ACHN (cell line): ENCODE measurements around the gene TMEM187.
"Not testable (repeated sequence)": the region's sequence is repeated elsewhere in the genome, so short reads cannot be mapped to it uniquely, and the experiment has no call there.

ENCODE experiments used
- DNase-seq: peaks from one replicate; pipeline ENCODE4 v3.0.0-alpha.2; 2015
- in situ Hi-C: cut with HindIII; loops from 2 replicates; pipeline ENCODE4 v1.10.0; 2017; ENCODE audit warnings: low sequenced_read_pairs, low pct_ligation_motif_present, low pct_unique_long_range_greater_than_20kb

Gene TMEM187

DNA sequence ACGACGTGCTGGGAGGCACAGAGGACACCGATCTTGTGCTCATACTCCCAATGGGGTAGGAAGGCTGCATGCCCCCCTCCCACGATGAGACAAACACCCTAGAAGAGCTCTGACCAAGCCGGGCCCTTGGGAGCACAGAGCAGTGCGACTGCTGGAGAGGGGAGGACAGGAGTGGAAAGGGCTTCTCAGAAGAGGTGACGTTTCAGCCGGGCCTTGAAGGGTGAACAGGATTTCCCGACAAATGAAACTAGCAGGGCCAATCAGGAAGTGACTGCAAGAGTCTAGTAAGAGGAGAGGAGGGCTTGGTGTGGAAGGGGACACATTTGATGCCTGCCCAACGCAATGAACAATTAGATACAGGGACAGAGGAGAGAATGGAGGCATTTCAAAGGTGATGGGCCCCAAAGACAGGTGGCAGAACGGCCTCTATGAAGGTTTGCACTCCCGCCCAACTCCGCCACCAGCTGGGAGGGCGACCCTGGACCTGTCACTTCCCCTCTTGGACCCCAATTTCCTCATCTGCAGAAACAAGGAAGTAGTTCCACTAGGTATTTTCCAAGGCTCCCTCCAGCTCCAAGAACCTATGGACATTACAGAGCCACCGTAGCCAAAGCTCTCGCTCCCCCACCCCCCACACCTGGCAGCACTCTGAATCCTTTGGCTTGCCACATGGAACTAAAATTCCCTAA is 4.9 kb upstream of the TMEM187 start:
- DNase-seq, result no peak

DNA sequence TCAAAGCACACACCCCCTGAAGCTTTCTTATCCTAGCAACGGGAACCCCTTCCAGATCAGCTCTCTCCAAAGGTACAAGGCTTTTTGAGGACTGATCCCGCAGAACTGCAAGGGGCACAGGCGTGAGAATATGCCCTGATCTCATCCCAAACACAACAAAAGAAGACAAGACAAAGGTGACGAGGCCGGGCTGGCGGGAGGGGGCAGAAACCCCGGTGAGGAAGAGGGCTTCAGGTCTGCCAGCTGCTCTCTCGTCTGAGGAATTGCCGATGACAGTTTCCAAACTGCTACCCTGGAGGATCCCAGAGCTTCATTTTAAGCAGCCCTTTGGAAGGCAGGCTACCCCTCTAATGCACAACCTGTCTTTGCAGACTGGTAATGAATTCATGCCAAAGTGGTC is 4.3 kb upstream of the TMEM187 start:
- in situ Hi-C loops, result no loop called here
- DNase-seq, result no peak

More for the DNA sequence above, 4.9 kb upstream of the TMEM187 start:
- in situ Hi-C loops, result no loop called here

DNA sequence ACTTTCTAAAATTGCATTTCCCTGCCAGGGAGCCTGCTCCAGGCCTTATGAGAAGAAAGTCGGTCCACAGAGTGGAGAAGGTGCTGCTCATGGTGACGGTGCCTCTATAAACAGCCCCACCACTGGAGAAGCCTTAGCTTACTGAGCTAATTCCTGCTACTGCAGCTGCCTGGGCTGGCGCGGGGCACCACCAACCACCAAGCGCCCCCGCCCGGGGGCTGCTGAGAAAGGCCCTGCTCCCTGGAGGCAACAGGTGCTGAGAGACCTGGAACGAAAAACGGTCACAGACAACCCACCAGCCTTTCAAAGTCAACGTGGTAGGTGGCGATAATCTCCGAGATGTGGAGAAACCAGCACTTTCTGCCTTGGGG is 3.8 kb upstream of the TMEM187 start:
- in situ Hi-C loops, result no loop called here
- no peak for DNase-seq

DNA sequence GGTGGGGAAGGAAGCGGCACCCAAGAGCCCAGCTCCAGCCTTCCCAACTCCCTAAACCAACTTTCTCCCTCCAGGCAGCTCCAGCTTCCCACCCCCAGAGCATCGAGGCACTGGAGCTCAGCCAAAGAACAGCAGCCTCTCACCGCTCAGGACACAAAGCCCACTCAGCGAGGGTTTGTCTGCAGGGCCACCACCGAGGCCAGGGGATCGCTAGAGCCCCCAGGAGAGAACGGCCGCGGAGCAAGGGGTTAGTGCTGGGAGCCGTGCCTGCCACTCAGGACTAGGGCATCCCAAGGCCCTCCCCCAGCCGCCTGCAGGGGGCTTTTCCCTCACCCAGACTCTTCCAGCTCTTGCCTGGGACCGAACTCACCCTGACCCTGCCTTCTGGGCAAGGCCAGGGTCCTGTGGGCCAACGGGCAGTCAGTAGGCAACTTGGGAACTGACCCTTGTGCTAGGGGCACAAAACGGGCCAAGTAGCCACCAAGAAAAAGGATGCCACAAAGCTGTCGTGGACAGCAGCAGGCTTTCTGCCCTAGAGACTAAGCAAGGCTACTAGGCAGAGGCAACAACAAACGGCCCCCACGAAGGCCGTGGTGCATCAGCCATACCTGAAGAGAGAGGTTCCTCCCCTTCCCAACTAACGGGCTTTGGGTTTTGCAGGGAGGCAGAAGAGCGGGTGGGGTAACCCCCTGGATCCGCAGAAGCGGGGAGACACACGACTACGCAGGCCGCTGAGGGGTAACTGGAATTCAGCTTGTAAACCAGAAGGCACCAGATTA is 3.2 kb upstream of the TMEM187 start:
- DNase-seq, result no peak
- in situ Hi-C loops, result no loop called here

DNA sequence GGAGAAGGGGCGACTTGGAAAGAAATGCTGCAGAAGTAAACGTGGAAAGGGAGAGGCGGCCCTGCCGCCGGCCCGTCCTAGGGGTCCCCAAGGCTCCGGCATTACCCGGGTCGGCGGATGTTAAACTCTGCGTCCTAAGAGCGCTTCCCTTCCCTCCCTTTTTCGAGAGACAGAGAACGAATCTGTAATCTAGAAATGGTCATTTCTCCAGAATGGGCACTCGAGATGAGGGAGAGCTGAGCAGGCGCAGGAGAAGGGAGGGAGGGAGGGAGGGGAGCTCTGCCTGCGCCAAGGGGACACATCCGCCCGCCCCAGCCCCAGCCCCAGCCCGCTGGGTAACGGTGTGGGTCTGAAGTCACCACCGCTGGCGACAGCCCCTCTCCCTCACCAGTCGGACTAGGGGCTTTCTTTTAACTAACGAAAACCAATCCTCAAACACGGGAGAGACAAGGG is 2.6 kb upstream of the TMEM187 start:
- DNase-seq, result no peak
- in situ Hi-C loops, result no loop called here

DNA sequence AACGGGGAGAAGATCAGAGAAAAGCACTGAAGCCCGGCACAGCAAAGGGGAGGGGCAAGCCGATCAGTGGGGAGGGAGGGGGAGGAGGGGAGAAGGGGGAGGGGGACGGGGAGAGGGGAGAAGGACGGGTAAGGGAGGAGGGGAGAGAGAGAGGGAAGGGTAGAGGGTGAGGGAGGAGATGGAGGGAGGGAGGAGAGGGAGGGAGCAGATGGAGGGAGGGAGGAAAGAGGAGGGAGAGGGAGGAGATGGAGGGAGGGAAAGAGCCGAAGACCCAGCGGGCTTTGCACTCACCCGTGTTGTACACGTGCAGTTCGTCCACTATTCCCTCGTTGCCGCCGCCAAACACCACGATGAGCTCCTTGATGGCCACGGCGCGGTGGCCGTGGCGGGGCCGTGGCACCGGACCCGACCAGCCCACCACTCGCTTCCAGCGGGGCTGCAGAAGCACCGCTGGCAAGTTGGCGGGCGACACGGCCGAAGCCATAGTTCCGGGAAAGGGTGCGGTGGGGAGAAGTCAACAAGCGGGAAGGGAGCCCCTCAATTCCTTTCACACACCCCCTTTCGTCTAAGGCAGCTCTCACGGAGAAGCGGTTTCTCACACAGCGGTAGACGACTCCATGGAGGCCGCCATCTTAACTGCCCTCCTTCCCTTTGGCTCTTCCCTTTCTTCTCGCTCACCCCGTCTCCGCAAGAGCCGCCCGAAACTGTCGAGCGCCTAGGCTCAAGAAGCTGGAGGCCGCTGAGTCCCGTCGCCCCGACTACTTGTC is 2.0 kb upstream of the TMEM187 start:
- peak; percentile 31 for DNase-seq
- in situ Hi-C loops, result no loop called here

DNA sequence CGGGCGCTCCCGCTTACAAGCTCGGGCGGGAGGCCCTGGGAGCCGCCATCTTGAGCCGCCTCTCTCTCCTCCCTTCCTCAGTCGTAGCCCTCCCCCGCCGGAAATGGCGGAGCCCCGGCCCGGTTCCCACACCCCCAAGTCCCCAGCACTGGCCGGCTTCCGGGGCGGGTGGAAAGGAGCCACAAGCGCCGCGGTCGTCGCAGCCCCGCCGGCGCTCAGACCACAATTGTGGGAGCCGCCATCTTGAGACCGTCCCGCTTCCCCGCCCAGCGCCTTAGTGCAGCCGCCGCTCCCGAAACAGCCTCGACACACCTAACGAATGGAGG is 1.5 kb upstream of the TMEM187 start:
- in situ Hi-C loops, result no loop called here
- peak; percentile 76 for DNase-seq

DNA sequence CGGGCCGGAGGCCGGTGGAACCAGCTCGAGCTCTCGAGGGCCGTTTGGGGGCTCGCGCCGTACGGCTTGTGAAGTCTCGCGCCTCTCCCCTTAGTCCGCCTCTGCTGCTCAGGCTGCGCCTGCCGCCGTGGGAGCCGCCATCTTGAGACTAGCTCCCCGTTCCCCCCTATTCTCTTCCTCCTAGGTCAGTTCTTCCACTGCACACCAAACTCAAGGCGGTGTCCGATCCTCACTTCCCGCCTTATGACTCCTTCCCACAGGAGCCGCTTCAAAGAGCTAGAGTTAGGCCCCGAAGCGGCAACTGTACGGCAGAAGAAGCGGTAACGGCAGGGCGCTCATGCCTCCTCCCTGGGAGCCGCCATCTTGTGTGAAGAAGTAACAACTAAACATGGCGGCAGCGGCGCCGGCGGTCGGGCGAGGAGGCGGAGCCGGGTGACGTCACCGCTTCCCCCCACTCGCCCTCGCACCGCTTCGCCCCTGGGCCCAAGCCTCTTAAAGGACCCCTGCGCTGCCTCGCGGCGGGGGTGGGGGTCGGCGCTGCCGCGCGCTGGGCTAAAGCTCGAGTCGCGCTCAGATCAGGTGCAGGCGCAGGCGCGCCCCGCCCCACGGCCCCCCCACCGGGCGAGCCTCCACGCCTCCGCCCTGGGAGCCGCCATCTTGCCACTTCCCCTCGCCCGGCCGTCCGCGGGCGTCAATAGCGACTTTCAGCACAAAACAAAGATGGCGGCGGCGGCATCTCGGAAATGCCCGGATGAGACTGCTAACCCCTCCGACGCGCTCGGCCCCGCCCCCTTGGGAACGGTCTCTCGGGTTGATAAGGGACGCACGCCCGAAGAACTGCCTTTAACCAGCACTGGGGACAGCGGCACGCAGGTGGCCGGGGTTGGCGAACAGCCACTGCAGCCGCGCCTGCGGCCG is 845 bp upstream of the TMEM187 start, which contains the start of gene HCFC1:
Gene HCFC1 (minus strand): TSS at position 369 of the 918 bp plus-strand sequence. CDS start 978 bp downstream, outside the sequence.
- DNase-seq, result peak; percentile 76
- in situ Hi-C loops, result no loop called here

DNA sequence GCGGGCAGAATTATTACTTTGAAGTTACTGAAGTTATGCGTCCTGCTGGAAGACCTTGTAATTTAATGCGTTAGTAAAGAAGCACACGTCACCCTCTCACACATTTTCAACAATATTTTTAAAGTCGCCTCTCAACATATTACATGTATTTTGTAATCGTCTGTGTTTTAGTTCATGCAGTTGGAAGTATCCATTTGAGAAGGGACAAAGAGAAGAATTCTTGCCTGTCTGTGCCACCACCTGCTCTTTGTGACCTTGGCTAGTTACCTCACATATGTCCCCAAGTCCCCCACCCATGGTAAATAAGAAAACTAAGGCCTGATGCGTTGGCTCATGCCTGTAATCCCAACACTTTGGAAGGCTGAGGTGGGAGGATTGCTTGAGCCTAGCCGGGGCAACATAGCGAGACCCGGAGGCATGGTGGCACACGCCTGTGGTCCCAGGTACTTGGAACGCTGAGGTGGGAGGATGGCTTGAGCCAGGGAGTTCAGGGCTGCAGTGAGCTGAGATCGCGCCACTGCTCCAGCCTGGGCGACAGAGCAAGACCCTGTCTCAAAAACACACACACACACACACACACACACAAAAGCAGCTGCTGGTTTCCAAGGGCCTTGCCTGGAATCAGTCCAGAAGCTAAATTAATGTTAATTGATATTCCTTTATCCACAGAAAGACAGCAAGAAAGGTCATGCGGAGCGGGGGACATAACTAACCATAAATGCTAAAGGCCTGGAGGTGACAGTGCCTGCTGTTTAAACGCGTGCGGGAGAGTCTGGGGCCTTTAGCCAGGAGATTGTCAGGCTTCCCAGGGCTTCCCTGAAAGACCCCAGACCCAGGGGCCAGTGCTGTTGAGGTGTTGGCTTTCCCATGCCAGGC is 811 bp downstream of the TMEM187 start:
- DNase-seq, result peak; percentile 1
- in situ Hi-C loops, result no loop called here

DNA sequence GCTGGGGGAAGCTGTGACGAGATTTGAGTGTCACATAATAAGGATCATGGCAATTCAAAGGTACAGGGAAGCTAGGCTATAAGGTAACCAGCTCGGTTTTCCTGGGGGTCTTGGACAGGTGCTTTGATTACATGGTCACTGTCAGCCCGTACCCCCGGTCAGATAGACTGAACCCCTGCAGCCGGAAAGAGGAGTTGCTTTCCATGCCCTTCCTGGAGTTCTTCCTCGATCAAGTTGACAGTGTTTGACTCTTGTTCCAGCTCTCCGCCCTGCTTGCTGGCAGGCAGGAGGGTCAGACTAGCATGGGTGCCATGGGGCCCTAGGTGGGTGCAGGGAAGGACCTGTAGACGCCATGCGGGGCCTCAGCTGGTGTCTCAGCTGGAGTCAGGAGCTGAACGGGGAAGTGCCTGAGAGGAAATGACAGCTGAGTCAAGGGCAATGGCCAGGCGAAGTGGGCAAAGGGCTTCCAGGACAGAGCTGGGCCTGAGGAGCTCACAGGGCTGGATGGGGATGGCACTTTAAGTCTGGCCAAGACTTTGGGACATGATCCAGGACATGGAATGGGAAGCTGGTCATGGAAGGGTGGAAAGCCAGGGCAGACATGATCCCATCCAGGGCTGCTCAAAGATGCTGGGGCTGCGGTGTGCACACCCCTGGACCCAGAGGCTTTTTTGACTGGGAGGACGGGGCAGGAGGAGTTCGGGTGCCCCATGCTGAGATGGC is 1.6 kb downstream of the TMEM187 start:
- in situ Hi-C loops, result no loop called here
- DNase-seq, result no peak

DNA sequence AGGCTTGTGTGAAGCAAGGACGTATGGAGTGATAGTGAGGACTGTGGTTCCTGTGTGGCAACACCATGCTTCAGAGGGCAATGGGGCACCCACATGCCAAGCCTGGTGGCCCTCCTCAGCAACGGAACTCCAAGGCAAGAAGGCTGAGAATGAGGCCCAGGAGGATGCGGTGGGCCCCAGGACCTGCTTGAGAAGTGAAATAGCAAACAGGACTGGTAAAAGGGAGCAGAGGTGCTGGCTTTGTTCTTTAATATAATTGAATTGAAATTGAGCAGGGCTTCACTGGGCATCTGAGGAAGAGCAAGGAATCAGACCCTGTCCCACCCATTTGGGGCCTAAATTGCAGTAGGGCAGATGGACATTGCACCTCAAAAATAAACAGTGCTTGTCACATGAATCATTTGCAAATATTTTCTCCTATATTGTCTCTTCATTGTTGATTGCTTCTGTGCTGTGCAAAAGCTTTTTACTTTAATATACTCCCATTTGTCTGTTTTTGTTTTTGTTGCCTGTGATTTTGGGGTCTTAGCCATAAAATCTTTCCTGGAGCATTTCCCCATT is 2.3 kb downstream of the TMEM187 start:
- no peak for DNase-seq
- in situ Hi-C loops, result no loop called here

DNA sequence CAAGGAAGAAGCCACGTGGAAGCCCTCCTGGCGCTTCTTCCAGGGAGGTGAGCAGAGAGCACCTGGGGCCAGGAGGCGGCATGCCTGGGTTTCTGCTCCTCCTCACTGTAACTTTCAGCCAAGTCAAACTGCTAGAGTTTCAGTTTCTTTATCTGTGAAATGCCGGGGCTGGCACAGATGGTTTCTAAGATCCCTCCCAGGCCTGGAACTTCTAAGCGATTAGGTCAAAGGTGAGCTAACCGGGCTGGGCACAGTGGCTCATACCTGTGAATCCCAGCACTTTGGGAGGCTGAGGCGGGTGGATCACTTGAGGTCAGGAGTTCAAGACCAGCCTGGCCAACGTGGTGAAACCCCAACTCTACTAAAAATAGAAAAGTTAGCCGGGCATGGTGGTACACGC is 7.8 kb downstream of the TMEM187 start:
- DNase-seq, in situ Hi-C loops: not testable (repeated sequence)

DNA sequence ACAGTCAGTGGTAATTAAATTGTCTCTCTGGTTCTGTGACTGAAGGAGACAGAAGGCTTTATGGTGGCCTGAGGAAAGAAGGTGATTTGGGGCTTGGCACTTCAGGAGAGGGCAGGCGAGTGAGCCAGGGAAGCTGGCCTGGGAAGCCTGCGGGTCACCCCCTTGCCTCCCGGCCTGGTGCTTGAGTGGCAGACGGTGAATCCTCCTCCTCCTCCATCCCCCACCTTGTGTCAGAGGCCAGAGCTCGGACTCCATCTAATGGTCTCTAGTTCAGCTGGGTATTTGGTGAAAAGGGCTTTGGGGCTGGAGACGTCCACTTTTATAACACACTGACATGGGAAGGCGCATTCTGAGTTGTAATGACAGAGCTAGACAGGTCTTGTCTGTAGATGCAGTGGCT is 8.7 kb downstream of the TMEM187 start:
- no peak for DNase-seq
- in situ Hi-C loops, result no loop called here

DNA sequence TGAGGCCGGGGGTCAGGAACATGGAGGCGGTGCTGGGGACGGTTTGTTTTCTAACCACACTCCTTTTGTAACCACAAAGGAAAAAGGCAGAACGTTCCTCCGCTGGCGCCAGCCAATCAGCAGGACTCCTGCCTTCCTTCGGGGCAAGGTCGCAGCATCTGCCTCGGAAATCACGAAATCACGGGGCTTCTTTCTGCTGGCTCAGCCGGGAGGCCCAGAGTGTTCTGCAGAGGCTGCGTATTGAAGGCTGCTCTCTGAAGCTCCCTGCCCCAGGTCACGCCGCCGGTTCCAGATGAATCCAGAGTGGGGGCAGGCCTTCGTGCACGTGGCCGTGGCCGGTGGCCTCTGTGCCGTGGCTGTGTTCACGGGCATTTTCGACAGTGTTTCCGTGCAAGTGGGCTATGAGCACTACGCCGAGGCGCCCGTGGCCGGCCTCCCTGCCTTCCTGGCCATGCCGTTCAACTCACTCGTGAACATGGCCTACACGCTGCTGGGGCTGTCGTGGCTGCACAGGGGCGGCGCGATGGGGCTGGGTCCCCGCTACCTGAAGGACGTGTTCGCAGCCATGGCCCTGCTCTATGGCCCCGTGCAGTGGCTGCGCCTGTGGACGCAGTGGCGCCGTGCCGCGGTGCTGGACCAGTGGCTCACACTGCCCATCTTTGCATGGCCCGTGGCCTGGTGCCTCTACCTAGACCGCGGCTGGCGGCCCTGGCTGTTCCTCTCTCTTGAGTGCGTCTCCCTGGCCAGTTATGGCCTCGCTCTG is 9.4 kb downstream of the TMEM187 start:
- in situ Hi-C loops, result no loop called here
- DNase-seq, result no peak

DNA sequence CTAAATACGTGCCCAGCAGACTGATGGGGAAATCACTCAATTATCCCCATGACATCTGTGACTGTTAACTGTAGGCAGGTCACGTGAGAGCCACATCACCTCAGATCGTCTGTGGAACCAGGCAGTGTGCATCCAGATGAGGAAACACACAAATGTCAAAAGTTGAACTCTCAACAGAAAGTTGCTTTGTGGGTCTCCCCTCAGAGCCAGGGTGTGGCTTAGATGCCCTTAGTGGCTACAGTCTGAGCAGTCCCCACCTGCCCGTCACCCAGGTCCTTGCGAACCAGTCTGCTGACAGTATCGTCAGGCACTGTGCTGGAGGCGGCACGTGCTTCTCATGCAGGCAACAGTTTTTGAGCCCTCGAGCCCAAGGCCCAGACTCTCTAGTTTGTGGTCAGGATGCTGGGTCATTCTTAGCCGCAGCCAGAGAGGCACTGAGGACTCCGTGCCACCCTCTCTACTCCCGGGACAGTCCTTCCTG is 10.8 kb downstream of the TMEM187 start:
- in situ Hi-C loops, result no loop called here
- DNase-seq, result no peak
